Non-pigmented ciliary epithelial cell (primary cell): ENCODE measurements around the gene WDR37.

Source experiments
- DNase-seq: peaks from one replicate; pipeline ENCODE4 v3.0.0-alpha.2; 2010; ENCODE audit warnings: low read depth

The WDR37 gene

GRCh38 chr10:1128649-1129048 is 72.5 kb downstream of the WDR37 start:
- no peak for DNase-seq

GRCh38 chr10:1130226-1130625 is 74.0 kb downstream of the WDR37 start:
- no peak for DNase-seq

- no peak for DNase-seq
These were observed 75.0 kb downstream of the WDR37 start for GRCh38 chr10:1130995-1131790.

GRCh38 chr10:1132584-1132983 is 76.4 kb downstream of the WDR37 start:
- DNase-seq = no peak

GRCh38 chr10:1133495-1134045 is 77.4 kb downstream of the WDR37 start:
- DNase-seq = no peak

GRCh38 chr10:1134156-1134555 is 78.0 kb downstream of the WDR37 start:
- DNase-seq = no peak

GRCh38 chr10:1136268-1136667 is 80.1 kb downstream of the WDR37 start:
- DNase-seq = no peak

GRCh38 chr10:1137499-1138163 is 81.4 kb downstream of the WDR37 start:
- DNase-seq = no peak

GRCh38 chr10:1138529-1138928 is 82.3 kb downstream of the WDR37 start:
- DNase-seq = no peak

- DNase-seq = no peak
These were observed 85.1 kb downstream of the WDR37 start for GRCh38 chr10:1141261-1141660.

GRCh38 chr10:1141701-1142100 is 85.5 kb downstream of the WDR37 start:
- DNase-seq = no peak

- DNase-seq = no peak
These were observed 86.4 kb downstream of the WDR37 start for GRCh38 chr10:1142596-1142995.

GRCh38 chr10:1147810-1148209 is 91.6 kb downstream of the WDR37 start:
- DNase-seq = no peak

GRCh38 chr10:1148855-1149605 is 92.8 kb downstream of the WDR37 start:
- no peak for DNase-seq

GRCh38 chr10:1149793-1150637 is 93.8 kb downstream of the WDR37 start:
- DNase-seq = no peak

GRCh38 chr10:1150638-1150955 is 94.4 kb downstream of the WDR37 start:
- no peak for DNase-seq

- DNase-seq = no peak
These were observed 95.2 kb downstream of the WDR37 start for GRCh38 chr10:1151076-1152033.

- no peak for DNase-seq
These were observed 96.4 kb downstream of the WDR37 start for GRCh38 chr10:1152386-1153250.

- DNase-seq = no peak
These were observed 97.1 kb downstream of the WDR37 start for GRCh38 chr10:1153251-1153763.
